VCaP (cell line): ENCODE results near the gene GLE1.

Experiments used
- H3K27ac ChIP-seq: fragments of 450-650 bp; 2 replicates; pipeline ENCODE4 v1.5.1; 2017
- TF ChIP-seq, protein P1 (sequence below): fragments of 450-650 bp; conservative IDR thresholded peaks from 2 replicates; pipeline ENCODE4 v1.5.1; 2017; ENCODE audit warnings: mild to moderate bottlenecking, moderate library complexity

The GLE1 gene

GRCh38 chr9:128540634-128541360, 36.3 kb downstream of the GLE1 start:
- no peak overlapping the region for H3K27ac ChIP-seq
- TF ChIP-seq, protein P1, sequence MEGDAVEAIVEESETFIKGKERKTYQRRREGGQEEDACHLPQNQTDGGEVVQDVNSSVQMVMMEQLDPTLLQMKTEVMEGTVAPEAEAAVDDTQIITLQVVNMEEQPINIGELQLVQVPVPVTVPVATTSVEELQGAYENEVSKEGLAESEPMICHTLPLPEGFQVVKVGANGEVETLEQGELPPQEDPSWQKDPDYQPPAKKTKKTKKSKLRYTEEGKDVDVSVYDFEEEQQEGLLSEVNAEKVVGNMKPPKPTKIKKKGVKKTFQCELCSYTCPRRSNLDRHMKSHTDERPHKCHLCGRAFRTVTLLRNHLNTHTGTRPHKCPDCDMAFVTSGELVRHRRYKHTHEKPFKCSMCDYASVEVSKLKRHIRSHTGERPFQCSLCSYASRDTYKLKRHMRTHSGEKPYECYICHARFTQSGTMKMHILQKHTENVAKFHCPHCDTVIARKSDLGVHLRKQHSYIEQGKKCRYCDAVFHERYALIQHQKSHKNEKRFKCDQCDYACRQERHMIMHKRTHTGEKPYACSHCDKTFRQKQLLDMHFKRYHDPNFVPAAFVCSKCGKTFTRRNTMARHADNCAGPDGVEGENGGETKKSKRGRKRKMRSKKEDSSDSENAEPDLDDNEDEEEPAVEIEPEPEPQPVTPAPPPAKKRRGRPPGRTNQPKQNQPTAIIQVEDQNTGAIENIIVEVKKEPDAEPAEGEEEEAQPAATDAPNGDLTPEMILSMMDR = no peak

DNA sequence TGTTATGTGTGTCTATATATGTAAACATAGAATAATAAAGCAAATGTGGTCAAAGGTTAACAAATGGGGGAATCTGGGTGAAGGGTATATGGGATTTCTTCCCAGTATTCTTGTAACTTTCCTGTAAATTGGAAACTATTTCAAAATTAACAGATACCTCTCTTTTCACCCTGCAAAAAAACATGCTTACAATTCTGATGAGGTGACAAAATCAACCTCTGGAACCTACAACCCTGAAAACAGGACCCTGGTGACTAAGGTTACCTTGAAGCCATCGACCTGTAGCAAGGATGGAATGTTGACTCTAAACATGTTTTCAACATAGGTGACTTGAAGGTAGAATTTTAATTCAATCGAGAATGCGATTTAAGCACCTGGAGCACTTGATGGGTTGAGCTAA, 42.0 kb downstream of the GLE1 start:
- no peak overlapping the region for H3K27ac ChIP-seq
- TF ChIP-seq, protein P1 = no peak

DNA sequence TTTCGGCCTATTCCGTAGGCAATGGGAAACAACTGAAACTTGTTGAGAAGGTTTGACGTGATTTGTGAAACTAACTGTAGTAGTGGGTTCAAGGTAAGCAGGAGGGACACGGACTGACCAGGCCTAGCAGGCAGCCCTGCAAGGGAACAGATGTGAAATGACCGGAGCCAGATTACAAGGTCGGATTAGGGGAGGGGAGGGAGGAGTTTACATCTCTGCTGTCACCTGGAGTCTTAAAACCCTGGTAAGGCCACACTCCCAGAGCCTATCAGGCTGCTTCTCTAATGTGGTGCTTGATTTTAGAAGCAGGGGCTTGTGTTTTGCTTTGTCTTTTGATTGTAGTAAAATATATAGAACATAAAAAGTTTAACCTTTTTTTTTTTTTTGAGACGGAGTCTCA, 44.4 kb downstream of the GLE1 start:
- H3K27ac ChIP-seq = no peak overlapping the region
- TF ChIP-seq, protein P1 = no peak

DNA sequence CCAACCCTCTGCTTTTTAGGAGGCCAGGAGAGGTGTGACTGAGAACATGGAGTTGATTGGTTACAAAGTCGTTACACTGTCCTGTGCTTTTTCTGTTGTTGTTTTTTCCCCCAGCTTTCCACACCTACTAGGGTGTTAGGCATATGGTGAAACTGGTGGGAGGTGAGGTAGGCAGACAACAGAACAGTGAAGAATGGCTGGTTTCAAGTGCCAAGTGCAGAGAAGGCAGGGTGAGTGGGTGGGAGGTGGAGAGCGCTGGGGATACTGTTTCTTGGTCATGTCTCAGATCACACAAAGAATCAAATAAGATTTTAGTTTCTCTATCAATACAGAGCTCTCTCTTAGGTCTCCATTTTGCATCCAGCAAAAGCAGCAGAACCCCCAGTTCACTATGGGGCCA, 45.7 kb downstream of the GLE1 start:
- TF ChIP-seq, protein P1 = no peak
- peak overlapping the region; percentile 93 for H3K27ac ChIP-seq

GRCh38 chr9:128550770-128551656, 46.5 kb downstream of the GLE1 start:
- peak overlapping the region; percentile 93 for H3K27ac ChIP-seq
- TF ChIP-seq, protein P1 = no peak

GRCh38 chr9:128551657-128552152, 47.2 kb downstream of the GLE1 start:
- TF ChIP-seq, protein P1 = no peak
- peak overlapping the region; percentile 93 for H3K27ac ChIP-seq

- TF ChIP-seq, protein P1 = peak; percentile 4; the same call in 1 of the 2 replicates
- peak within 1 kb of the TSS; percentile 93 for H3K27ac ChIP-seq
Observed at GRCh38 chr9:128552153-128552743, 47.7 kb downstream of the GLE1 start, which contains the start of gene SPTAN1. Gene SPTAN1, plus strand, starts transcription at chr9:128552587. Its CDS starts 14,154 bp downstream, at chr9:128566741.
